ENCODE measurements around the gene CLPTM1.

GRCh38 chr19:45035755-45036154 is 80.6 kb downstream of the CLPTM1 start:
- no peak for TF ChIP-seq CTCF (IDR thresholded peaks at IDR 0.05; ENCODE audit: poor library complexity, severe bottlenecking)
- TF ChIP-seq POLR2AphosphoS5 (IDR thresholded peaks at IDR 0.05): no peak
- no peak for TF ChIP-seq TAF1 (IDR thresholded peaks at IDR 0.05; ENCODE audit: low read depth)
- TF ChIP-seq EZH2 (IDR thresholded peaks at IDR 0.05; ENCODE audit: borderline replicate concordance, insufficient read depth, low read length, poor library complexity, severe bottlenecking): no peak
